NT2/D1 (cell line): Measurements from ENCODE around the gene TMEM25.

Experiments
- YY1 ChIP-seq: IDR thresholded peaks from 2 replicates; pipeline ENCODE4 v1.6.1; 2011; ENCODE audit not compliant: insufficient read length, insufficient read depth
- ZNF274 ChIP-seq: IDR thresholded peaks from 2 replicates; pipeline ENCODE4 v1.6.1; 2011; ENCODE audit warnings: mild to moderate bottlenecking, low read depth, low read length

GRCh38 chr11:118530683-118531596 lies at the start of gene TMEM25:
- no peak for TF ChIP-seq YY1
- no peak for TF ChIP-seq ZNF274
